ENCODE data around the gene HSCB.
"Not testable (repeated sequence)": the region's sequence is repeated elsewhere in the genome, so short reads cannot be mapped to it uniquely, and the experiment has no call there.

HSCB gene, protein sequence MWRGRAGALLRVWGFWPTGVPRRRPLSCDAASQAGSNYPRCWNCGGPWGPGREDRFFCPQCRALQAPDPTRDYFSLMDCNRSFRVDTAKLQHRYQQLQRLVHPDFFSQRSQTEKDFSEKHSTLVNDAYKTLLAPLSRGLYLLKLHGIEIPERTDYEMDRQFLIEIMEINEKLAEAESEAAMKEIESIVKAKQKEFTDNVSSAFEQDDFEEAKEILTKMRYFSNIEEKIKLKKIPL

DNA sequence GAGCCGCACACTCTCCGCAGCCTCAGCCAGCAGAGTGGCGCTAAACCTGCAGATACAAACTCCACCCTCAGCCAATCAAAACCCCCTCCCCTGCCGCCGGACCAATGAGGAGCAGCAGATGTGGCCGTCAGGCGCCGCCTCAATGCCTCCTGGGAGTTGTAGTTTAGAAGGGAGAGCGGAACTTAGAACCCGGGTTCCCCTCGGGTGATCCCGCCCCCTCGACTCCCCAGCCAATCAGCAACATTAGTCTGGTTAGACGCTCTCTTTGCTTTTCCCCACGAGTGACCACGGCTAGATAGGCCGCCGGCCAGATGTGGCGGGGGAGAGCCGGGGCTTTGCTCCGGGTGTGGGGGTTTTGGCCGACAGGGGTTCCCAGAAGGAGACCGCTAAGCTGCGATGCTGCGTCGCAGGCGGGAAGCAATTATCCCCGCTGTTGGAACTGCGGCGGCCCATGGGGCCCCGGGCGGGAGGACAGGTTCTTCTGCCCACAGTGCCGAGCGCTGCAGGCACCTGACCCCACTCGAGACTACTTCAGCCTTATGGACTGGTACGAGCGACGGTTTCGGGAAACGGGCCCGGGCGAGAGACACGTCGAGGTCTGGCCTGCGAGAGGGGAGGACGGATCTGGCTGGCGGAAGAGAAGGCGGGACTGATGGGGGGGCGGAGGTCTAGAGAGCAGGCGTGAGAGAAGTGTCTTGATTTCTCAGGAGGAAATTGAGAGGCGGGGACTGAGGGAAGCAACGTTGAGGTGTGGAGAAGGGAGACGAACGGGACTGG, at the start of gene HSCB, which contains the start of gene CHEK2:
Gene HSCB (plus strand): TSS at position 255 of the 777 bp plus-strand sequence. CDS start 57 bp downstream, at position 312.
Gene CHEK2 (minus strand): TSS at position 36 of the 777 bp plus-strand sequence. CDS start 7,099 bp downstream, outside the sequence.
- DNase-seq, result peak; percentile 98

DNA sequence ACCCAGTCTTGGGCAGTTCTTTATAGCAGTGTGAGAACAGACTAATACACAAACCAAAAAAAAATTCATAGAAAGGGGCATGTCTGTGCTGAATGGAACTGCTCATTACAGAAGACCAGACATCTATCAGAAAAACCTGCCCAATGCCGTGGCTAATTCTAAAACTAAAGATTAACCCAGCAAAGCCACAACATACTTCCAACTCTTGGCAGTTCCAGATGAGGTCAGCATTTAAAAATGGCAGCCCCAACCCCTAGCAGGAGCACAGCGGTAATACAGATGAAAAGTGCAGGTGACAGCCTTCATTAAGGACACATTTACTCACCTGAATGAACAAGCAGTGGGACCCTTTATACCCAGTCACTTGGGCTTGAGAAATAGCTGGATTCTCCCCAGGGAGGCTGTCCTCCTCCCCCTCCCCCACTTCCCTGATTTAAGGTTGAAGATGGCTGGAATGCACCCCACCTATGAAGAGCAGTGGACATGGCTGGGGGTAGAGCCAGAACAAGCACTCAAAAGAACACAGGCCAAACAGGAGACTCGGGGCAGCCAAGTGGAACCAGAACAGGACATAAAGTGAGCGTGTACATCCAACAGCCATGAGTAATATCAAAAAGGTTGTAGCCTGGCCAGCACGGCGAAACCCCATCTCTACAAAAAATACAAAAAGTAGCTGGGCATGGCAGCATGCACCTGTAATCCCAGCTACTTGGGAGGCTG, 48.6 kb upstream of the HSCB start:
- DNase-seq, result not testable (repeated sequence)

DNA sequence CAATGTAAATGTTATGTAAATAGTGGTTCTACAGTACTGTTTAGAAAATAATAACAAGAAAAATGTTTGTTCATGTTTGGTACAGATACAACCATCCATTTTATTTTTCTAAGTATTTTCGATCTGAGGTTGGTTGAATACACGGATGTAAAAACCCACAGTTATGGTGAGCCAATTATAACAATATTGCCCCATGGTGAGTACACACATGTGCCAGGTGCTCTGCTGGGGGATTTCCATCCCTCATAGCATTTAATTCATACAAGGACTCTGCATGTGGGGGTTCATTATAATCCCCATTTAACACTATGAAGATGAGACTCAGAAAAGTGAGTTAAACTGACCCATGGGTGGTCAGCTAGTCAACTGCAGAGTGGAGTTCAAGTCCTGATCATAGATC, 38.9 kb upstream of the HSCB start:
- no peak for DNase-seq

DNA sequence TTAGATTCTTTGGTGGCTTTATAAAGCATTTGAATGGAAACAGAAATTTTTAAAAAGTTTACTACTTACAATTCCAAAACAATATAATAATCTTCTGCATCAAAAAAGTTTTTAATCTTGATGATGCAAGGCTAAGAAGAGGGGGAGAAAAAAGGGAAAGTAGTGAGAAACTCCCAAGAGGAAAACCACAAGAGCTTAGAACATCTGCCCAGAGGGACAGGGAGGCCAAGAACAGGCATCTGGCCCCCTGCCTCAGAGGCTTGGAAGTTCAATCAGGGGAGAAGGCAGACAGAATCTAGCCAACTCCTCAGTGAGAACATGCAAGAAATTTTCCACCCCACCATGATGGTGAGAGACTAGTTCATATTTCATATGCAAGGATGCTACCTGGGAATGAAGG, 38.4 kb upstream of the HSCB start:
- no peak for DNase-seq

DNA sequence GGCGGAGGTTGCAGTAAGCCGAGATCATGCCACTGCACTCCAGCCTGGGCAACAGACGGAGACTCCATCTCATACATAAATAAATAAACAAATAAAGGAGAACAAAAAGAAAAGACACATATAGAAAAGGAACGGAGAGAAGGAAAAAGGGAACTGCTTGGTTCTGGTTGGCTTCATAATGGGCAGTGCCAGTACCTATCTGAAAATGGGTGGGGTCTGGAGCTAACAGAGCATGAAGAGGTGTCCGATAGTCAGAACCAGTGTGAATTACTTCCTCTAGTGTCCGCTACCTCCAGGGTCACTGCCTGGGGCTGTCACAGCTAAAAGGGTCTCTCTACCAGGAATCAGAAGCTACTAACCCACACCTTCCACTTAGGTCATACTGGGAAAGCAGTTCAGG, 35.0 kb upstream of the HSCB start:
- DNase-seq, result no peak

DNA sequence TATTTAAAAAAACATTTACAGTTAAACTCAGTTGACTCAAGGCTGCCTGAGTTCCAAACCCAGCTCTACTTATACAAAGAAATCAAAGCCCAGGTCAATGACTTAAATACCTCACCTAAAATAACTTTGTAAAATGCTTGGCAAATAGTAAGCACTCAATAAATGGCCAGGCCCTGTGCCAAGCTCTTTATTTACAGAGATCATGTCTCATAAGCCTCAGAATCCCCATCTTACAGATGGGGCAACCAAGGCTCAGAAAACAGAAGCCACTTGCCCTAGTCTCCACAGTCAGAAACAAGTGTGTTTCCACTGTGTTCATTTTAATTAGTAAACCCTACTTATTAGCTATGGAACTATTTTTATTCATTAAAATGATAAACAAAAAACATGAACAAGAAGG, 31.7 kb upstream of the HSCB start:
- no peak for DNase-seq

DNA sequence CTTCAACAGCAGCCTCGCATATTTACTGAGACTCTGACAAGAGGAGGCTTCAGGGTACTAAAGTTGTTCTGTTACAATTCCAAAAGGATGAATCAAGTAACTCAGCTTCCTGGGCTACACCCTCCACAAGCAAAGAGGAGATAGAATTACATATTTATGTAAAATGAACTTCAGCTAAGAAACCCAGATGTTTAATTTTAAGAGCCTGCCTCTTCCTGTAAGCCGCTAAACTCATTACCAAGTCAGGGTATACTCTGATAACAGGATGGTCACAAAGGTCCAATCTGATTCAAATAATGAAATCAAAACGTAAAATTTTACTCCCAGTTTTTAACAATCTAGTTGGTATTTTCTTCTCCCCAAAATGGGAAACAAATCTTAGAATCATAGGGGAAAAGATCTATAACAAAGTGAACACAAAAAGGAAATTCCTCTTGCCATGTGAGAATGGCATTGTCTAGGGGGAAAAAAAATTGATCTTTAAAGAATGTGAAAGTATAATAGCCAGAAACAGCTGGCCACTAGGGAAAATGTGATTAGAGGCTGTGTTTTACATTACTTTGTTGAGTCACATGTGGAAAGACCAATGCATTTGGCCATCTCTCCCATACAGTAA, 31.2 kb upstream of the HSCB start:
- no peak for DNase-seq

DNA sequence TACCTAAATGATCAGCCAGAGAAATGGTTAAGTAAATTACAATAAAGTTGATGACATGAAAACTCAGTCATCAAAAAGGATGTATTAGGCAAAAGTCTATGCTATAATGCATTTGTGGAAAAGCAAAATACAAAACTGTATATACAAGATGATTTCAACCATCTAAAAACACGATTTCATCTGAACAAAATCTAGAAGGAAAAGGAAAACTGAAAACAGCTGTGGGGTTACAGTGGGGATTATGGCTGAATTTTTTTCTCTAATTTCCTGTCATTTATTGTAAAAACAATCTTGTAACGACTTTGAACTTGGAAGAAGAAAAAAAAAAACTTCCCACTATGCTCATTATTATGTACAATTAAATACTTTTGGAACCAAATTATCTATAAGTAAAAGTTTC, 30.5 kb upstream of the HSCB start:
- no peak for DNase-seq

DNA sequence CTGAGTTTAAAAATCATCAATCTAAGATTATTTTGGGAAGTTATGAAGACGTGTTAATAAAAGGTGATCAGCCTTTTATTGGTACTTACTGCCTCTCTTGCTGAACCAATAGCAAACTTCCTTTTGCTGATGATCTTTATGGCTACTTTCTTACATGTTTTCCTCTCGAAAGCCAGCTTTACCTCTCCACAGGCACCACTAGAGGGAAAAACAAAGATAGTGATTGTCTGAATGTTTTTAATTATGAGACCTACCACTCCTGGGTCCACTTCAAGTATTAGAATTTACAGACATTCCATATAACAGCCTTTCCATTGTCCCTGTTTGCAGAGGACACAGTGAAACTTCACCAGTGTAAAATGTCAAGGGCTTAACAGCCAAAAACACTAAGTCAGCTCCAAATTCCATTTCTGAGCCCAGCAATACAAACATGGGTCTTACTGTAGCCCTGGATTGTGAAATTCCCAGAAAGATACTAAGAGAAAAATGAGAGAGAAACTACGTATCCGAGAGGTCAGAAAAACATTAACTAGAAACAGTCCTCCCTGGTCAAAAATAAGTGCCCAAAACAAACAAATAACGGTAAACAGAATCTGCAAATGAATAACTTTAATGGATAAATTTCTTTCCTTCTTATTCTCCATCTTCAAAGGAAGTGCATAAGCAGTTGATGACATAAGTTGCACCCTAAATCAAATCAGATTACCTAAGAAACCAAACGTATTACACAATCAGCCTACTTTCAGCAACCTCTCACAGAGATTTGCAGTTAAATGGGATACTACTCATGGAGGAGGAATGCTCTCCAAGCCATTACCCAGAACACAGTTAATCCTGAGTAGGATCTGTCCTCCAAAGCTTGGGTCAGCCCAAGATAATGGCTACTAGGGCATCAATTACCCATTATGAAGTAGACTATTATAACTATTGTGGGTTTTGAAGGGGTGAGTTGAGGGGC, 29.7 kb upstream of the HSCB start:
- DNase-seq, result no peak

DNA sequence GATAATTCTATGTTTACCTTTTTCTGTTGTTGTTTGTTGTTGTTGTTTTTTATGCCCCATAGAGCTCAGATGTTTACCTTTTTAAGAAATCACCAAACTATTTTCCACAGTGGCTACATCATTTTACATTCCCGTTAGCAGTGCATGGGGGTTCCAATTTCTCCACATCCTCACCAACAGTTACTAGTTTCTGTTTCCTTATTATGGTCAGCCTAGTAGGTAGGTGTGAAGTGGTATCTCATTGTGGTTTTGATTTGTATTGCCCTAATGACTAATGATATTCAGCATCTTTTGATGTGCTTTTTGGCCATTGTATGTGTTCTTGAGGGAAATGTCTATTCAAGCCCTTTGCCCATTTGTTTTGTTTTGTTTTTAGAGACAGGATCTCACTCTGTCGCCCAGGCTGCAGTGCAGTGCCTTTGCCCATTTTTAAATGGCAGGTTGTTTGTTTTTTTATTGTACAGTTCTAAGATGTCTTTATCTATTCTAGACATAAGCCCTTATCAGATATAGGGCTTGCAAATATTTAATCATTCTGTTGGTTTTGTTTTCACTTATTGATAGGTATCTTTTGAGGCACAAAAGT, 27.7 kb upstream of the HSCB start:
- no peak for DNase-seq

DNA sequence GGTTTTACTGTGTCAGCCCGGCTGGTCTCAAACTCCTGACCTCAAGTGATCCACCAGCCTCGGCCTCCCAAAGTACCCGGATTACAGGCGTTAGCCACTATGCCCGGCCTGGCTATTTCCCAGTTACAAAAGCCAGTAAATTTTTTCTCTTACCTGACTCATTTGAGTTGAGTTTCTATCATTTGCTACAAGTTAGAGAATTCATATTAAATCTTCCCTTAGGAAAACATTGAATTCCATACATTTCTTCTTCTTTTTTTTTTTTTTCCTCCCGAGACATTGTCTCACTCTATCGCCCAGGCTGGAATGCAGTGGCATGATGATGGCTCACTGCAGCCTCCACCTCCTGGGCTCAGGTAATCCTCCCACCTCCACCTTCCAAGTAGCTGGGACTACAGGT, 26.2 kb upstream of the HSCB start:
- no peak for DNase-seq

DNA sequence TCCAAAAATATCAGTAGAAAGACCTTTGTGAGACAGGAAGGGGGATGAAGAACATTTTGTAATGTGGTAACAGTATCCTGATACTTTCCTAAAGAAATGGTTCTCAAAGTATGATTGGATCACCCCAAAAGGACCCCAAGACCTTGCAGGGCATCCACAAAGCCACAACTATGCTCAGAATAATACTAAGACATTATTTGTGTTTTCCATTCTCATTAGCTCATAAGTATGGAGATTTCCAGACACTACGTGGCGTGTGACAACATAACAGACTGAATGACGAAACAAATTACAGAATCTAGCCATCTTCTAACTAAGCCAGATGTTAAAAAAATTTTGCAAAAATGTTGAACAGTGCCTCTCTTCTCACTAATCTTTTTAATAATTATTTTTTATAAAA, 25.2 kb upstream of the HSCB start:
- no peak for DNase-seq

DNA sequence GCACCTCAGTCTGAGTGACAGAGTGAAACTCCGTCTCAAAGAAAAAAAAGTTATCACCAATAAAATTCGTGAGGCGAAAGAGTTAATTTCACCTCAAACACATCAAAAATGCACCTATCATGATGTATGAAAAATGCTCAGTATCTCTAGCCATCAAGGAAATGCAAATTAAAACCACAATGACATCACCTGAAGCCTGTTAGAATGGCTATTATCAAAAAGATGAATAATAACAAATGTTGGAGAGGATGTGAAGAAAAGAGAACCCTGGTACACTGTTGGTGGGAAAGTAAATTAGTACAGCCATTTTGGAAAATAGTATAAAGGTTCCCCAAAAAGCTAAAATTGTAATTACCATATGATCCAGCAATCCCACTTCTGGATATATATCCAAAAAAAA, 23.8 kb upstream of the HSCB start:
- no peak for DNase-seq

DNA sequence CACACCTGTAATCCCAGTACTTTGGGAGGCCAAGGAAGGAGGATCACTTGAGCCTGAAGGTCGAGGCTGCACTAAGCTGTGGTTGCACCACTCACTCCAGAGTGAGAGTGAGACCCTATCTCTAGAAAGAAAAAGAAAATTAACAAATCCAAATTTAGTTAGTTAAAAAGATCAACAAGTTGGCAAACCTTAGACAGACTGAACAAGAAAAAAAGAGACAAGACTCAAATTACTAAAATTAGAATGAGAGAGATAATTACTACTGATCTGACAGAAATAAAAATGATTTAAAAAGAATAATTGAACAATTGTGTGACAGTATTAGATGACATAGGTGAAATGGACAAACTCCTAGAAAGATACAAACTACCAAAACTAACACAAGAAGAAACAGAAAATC, 13.8 kb upstream of the HSCB start:
- no peak for DNase-seq

DNA sequence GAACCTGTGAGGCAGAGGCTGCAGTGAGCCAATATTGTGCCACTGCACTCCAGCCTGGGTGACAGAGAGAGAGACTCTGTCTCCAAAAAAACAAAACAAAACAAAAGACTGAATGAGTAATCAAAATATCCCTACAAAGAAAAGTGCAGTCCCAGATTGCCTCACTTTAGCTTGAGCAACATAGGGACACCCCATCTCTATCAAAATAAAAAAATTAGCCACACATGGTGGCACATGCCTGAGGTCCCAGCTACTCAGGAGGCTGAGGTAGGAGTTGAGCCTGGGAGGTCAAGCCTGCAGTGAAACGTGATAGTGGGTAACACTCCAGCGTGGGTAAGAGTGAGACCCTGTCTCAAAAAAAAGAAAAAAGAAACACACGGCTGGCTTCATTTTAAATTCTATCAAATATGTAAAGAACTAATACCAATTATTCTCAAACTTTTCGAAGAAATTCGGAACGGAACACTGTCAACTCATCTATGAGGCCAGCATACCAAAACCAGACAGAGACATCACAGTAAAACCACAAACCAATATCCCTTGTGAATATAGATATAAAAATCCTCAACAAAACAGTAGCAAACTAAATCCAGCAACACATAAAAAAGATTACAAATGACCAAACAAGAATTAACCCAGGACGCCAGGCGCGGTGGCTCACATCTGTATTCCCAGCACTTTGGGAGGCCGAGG, 13.1 kb upstream of the HSCB start:
- DNase-seq, result no peak

DNA sequence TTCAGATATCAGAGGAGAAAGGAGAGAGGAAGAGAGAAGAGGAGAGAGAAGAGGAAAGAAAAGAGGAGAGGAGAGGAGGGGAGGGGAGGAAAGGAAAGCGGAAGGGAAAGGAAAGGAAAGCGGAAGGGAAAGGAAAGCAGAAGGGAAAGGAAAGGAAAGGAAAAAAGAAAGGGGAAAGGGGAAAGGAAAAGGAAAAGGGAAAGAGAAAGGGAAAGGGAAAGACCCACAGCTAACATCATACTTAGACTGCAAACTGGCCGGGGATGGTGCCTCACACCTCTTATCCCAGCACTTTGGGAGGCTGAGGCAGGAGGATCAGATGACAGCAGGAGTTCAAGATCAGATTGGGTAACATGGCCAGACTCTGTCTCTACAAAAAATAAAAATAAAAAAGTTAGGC, 11.7 kb upstream of the HSCB start:
- DNase-seq, result no peak

DNA sequence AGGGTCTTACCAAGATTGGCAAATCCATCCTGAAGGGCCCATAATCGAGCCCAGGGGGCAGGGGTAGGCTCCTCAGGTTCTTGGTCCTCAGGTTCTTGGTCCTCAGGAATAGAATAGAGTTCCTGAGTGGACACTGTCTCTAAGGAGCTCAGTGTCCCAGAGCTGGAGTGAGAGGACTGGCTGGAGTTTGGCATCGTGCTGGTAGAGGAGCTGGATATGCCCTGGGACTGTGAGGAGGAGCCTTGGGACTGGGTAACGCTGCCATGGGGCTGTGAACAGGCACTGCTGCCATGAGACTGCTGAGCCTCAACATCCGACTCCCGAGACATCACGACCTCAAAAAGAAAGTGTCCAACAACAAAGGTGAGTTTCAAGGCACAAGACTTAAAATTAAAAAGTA, 7.4 kb upstream of the HSCB start:
- no peak for DNase-seq

DNA sequence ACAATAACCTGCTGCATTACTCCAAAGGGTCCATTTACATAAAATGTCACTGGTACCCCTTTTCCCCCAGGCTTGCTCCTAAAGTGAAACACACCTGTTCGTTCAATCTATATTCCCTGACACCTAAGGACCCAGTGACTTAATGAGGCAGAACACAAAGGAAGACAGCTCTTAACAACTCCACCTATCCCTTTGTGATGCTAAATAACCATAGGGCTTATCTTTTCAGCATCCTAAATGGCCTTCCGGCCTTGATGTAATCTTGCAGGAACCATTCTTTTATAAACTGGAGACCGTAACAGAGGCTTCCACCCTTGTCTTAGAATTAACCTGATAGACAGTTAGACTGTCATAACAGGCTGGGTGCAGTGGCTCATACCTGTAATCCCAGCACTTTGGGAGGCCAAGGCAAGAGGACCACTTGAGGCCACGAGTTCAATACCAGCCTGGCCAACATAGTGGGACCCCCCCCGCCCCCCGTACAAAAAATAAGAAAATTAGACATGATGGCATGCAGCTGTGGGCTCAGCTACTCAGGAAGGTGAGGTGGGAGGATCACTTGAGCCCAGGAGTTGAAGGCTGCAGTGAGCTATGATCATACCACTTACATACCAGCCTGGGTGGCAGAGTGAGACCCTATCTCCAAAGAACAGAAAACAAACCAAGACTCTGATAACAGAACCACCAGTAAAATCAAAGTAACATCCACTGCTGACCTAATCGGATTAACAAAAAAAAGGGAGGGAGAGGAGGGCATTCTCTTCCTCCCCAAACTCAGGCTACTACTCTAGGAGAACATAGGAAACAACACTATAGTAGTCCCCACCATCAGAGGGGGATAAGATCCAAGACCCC, 5.3 kb upstream of the HSCB start:
- DNase-seq, result no peak

DNA sequence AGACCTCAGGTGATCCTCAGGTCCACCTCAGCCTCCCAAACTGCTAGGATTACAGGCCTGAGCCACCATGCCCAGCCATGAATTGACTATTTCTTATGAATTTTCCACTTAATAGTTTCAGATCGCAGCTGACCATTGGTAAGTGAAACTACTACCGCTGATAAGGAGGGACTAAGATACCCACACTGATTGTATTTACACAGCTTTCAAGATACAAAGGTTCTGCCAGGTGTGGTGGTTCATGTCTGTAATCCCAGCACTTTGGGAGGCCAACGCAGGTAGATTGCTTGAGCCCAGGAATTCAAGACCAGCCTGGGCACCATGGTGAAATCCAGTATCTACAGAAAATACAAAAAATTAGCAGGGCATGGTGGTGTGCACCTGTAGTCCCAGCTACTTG, 4.1 kb upstream of the HSCB start:
- no peak for DNase-seq

DNA sequence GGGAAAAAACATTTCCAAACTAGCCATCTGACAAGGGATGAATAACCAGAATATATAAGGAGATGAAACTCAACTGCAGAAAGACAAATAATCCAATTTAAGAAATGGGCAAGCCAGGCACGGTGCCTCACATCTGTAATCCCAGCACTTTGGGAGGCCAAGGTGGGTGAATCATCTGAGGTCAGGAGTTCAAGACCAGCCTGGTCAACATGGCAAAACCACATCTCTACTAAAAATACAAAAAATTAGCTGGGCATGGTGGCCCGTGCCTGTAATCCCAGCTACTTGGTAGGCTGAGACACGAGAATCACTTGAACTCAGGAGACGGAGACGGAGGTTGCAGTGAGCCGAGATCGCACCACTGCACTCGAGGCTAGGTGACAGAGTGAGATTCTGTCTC, 3.0 kb upstream of the HSCB start:
- DNase-seq, result not testable (repeated sequence)
